Measurements from ENCODE around the gene BARHL1. TPM values are rescaled to one million over a fixed set of nuclear protein-coding genes. Genes with fewer than 3 reads are reported as not detected.

The BARHL1 gene
- total RNA-seq, 1 donor from 2014 or later: not detected

DNA sequence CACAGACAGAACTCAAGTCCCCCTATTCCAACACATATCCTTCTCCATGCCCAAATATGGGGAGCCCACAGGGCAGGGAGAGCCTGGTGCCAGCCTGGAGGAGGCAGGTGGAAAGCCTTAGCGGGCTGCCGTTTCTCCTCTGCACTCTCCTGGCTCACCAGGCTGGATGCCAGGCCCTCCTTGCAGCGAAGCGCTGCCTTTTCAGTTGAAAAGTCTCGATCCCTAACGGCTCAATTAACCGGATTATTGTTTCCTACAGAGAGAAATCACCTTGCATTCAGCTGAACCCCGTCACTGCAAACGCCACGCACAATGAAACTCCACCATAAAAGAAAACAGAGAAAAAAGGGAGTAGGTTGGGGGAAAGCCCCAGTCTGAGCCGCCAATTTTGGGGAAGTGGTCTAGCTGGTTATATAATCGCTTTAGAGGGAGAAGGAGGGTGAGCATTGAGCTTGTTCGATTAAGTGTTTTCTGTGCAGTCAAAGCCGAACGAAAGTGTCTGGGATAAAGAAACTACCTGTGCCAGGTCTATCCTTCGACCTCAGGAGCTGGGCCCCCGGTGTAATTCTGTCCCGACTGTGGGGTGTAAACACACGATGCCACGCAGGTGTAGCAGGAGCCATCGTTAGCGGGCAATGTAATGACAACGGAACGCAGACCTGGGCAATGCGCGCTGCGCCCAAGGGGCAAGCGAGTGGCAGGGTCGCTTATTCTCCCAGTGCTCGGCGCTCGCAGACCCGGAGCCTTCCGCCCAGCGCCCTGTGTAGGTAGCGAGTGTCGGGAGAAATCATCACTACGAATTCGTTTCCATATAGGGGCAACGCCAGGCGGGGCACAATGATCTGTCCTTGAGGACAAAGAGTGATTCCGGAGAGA, 3.8 kb downstream of the BARHL1 start:
- no peak overlapping the region for H3K27ac ChIP-seq
- no peaks in the 10 kb centered on the region for H3K36me3 ChIP-seq
- no peak for DNase-seq (ENCODE audit: low spot score in 2 of 2)
- intact Hi-C loops (cut with DNase I): no loop called here
- H3K27me3 ChIP-seq: peaks cover 48% of the 10 kb centered on the region
- H3K4me1 ChIP-seq: no peaks in the 10 kb centered on the region
- no peaks in the 10 kb centered on the region for H3K9me3 ChIP-seq
- no peak overlapping the region for H3K4me3 ChIP-seq
- TF ChIP-seq, protein P1, sequence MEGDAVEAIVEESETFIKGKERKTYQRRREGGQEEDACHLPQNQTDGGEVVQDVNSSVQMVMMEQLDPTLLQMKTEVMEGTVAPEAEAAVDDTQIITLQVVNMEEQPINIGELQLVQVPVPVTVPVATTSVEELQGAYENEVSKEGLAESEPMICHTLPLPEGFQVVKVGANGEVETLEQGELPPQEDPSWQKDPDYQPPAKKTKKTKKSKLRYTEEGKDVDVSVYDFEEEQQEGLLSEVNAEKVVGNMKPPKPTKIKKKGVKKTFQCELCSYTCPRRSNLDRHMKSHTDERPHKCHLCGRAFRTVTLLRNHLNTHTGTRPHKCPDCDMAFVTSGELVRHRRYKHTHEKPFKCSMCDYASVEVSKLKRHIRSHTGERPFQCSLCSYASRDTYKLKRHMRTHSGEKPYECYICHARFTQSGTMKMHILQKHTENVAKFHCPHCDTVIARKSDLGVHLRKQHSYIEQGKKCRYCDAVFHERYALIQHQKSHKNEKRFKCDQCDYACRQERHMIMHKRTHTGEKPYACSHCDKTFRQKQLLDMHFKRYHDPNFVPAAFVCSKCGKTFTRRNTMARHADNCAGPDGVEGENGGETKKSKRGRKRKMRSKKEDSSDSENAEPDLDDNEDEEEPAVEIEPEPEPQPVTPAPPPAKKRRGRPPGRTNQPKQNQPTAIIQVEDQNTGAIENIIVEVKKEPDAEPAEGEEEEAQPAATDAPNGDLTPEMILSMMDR (IDR thresholded peaks at IDR 0.05): no peak

DNA sequence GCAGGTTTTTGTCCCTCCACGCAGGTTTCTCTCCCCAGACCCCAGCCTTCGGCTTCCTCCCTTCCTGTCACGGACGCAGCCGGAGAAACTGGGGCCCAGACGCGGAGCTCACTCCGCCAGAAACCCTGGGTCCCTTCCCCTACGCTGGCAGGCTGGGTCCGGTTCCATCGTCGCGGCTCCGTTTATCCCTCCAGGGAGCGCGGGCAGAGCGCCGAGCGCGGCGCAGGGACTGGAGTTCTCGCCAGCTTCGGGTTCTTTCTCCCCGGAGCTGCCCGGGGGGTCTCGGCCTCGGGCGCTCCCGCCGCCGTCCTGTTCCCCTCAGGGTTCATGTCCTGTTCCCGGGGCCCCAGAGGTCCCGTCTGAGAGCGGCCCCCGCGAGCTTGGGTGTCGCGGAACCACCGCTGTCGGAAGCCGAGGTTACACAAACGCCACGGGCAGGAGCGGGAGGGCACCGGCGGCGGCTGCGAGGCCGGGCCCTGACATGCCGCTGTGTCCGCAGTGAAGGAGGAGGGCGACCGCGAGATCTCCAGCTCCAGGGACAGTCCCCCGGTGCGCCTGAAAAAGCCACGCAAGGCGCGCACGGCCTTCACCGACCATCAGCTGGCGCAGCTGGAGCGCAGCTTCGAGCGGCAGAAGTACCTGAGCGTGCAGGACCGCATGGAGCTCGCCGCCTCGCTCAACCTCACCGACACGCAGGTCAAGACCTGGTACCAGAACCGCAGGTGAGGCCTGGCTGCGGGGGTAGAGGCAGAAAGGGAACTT, 4.6 kb downstream of the BARHL1 start:
- no peaks in the 10 kb centered on the region for H3K4me1 ChIP-seq
- H3K27me3 ChIP-seq: peaks cover 47% of the 10 kb centered on the region
- no peak overlapping the region for H3K4me3 ChIP-seq
- H3K36me3 ChIP-seq: no peaks in the 10 kb centered on the region
- intact Hi-C loops (cut with DNase I): no loop called here
- H3K27ac ChIP-seq: no peak overlapping the region
- H3K9me3 ChIP-seq: no peaks in the 10 kb centered on the region
- DNase-seq (ENCODE audit: low spot score in 2 of 2): no peak
- TF ChIP-seq, protein P1 (IDR thresholded peaks at IDR 0.05): no peak

DNA sequence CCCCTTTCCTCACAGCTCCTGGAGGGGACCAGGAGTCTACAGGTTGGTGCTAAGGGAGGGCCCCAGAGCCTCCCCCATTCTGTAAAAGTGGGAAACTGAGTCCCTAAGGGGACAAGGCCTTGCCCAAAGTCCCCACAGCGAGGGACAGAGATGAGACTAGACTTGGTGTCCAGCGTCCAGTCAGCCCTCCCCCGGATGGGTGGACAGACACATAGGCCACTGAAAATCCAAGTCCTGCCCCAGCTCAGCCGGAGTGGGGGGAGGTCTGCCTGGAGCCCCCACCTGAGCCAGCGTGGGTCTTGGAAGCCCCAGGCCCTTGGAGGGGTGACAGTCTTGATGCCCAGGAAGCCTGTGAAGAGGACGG, 5.2 kb downstream of the BARHL1 start:
- Histone ChIP-seq H3K27me3 (peaks cover 45% of the 10 kb centered on the region), H3K4me3 (no peak overlapping the region), H3K27ac (no peak overlapping the region), H3K9me3 (no peaks in the 10 kb centered on the region), H3K36me3 (no peaks in the 10 kb centered on the region), H3K4me1 (no peaks in the 10 kb centered on the region)
- intact Hi-C loops (cut with DNase I): no loop called here
- TF ChIP-seq, protein P1 (IDR thresholded peaks at IDR 0.05): no peak
- DNase-seq (ENCODE audit: low spot score in 2 of 2): no peak

DNA sequence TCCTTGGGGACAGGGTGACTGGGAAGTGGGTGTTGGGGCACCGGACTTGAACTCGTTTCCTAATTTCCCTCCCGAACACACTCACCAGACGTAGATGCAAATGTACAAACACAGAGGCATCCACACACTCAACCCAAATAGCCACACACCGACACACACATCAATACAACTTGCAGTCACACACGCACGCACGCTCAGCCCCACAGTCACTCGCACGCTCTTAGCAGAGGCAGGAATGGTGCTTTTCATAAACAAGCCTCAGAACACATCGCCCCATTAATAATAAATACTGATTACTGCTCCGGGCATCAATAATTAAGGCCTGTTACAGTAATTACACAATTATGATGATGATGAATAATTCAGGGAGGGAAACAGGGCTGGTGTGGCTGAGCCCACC, 5.7 kb downstream of the BARHL1 start:
- DNase-seq (ENCODE audit: low spot score in 2 of 2): no peak
- Histone ChIP-seq H3K4me1 (no peaks in the 10 kb centered on the region), H3K27me3 (peaks cover 40% of the 10 kb centered on the region), H3K4me3 (no peak overlapping the region), H3K9me3 (no peaks in the 10 kb centered on the region), H3K27ac (no peak overlapping the region), H3K36me3 (no peaks in the 10 kb centered on the region)
- intact Hi-C loops (cut with DNase I): no loop called here
- TF ChIP-seq, protein P1 (IDR thresholded peaks at IDR 0.05): no peak

DNA sequence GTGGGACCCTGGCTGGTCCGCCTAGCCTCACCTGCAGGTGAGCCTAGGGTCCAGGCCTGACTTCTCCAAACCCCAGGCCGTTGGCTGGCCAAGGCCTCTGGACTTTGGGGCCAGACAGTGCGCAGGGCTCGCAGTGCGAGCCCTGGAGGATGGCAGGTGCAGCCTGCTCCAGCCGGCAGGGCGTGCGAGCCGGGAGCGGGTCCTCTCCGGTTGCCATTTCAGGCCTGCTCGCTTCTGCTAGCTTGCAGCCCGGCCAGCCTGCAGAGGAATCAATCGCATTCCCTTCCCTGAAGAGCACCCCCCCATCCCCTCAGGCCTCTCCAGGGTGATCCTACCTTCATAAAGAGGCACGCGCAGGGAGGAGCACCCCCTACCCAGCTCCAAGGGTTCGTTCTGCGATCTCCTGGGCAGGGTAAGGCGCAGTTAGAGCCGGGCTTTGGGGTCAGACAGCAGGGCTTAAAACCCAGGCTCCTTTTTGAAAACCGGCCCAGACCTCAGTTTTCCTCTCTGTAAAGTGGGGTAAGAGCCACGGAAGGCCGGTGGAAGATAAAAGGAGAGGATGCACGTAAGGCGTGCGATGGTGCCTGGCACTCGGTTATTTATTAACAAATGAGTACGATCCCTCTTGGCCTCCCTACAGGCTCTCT, 6.2 kb downstream of the BARHL1 start:
- no peak for DNase-seq (ENCODE audit: low spot score in 2 of 2)
- no peak overlapping the region for H3K27ac ChIP-seq
- peaks cover 0 to 1% of the 10 kb centered on the region in 2 donors for H3K36me3 ChIP-seq
- H3K27me3 ChIP-seq: peaks cover 35% of the 10 kb centered on the region
- intact Hi-C loops (cut with DNase I): no loop called here
- no peaks in the 10 kb centered on the region for H3K4me1 ChIP-seq
- no peaks in the 10 kb centered on the region for H3K9me3 ChIP-seq
- TF ChIP-seq, protein P1 (IDR thresholded peaks at IDR 0.05): no peak
- H3K4me3 ChIP-seq: no peak overlapping the region

Data from ascending aorta (tissue), 2 donors.